ENCODE results near the gene MKX. TPM values are rescaled to one million over a fixed set of nuclear protein-coding genes. Genes with fewer than 3 reads are reported as not detected.
"Not testable (repeated sequence)": the region's sequence is repeated elsewhere in the genome, so short reads cannot be mapped to it uniquely, and the experiment has no call there.

MKX gene
- total RNA-seq, 2 experiments from 2014 or later = 0.04 TPM; not detected in 1

DNA sequence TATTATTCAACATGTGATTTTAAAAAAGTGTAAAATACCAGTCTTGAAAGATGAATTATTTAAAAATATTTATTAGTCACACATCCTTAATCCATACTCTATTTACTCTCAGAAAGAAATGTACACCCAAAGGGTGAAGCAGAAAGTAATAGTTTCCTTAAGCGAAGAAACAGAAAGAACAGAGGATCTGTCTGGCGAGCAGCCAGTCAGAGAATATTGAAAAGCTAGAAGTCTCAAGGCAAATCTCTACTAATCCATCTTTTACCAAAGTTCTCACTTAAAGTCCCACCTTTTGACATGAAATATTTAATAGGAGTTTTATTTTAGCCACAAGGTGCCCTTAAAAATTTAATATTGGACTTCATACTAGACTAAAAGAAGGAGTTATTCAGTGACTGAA, 46.7 kb downstream of the MKX start:
- Mint-ChIP-seq H3K27ac (no peak overlapping the region), H3K36me3 (ENCODE audit: low read depth) (no peaks in the 10 kb centered on the region), H3K27me3 (peaks cover 8% of the 10 kb centered on the region), H3K9me3 (no peaks in the 10 kb centered on the region), H3K4me1 (no peaks in the 10 kb centered on the region), H3K4me3 (no peak overlapping the region)
- ChIA-PET POLR2A (no interaction called here), CTCF (interaction anchor here (1.7 kb wide), 1 partner anchor 8 kb away, joined by 3 read pairs; no protein-coding TSS in a partner anchor)
- DNase-seq = no peak

GRCh38 chr10:27696466-27696865, 49.2 kb downstream of the MKX start:
- ChIA-PET CTCF (no interaction called here), POLR2A (no interaction called here)
- Mint-ChIP-seq H3K36me3 (ENCODE audit: low read depth) (no peaks in the 10 kb centered on the region), H3K4me1 (no peaks in the 10 kb centered on the region), H3K27ac (no peak overlapping the region), H3K4me3 (no peak overlapping the region), H3K27me3 (peaks cover 9% of the 10 kb centered on the region), H3K9me3 (no peaks in the 10 kb centered on the region)
- no peak for DNase-seq

DNA sequence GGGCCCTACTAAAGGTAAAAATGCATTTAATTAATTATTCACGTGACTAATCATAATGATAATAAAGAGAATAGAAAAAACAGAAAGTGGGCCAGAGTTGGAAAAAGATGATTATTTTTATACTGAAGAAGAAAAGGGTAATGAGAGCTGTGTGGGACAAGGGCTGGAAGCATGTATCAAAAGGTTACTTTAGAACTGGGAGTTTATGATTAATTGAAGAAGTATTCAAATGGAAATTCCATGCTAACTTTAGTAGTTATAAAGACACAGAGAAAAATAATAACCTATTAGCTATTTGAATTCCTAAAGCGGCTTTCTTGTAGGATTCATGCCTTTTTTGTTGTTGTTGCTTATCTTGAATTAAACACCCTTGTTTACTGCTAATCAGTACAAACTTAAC, 49.9 kb downstream of the MKX start:
- no peak overlapping the region for H3K27ac Mint-ChIP-seq
- ChIA-PET POLR2A (no interaction called here), CTCF (interaction anchor here (1.0 kb wide), 1 partner anchor 635 kb away, joined by 4 read pairs; no protein-coding TSS in a partner anchor)
- no peaks in the 10 kb centered on the region for H3K9me3 Mint-ChIP-seq
- no peak overlapping the region for H3K4me3 Mint-ChIP-seq
- H3K4me1 Mint-ChIP-seq = no peaks in the 10 kb centered on the region
- DNase-seq = no peak
- H3K27me3 Mint-ChIP-seq = peaks cover 9% of the 10 kb centered on the region
- H3K36me3 Mint-ChIP-seq (ENCODE audit: low read depth) = no peaks in the 10 kb centered on the region

DNA sequence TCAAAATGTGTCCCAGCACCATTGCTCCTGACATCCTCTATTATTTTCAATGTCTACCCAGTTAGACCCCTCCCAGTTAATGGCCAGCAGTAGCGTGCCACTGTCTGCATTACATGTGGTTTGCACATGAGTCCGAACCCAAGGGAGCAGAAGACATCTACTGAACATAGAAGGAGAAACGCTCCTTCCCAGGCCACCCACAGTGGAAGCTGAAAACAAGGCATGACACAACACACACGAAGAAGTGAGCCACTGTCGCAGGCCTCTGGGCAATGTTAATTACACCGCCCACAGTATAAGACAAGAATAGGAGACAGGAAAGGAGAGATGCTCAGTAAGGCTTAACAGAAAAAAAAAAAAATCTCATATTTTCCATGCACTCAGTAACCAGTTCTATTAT, 50.5 kb downstream of the MKX start:
- Mint-ChIP-seq H3K4me3 (no peak overlapping the region), H3K27me3 (peaks cover 9% of the 10 kb centered on the region), H3K27ac (no peak overlapping the region), H3K36me3 (ENCODE audit: low read depth) (no peaks in the 10 kb centered on the region), H3K9me3 (no peaks in the 10 kb centered on the region), H3K4me1 (no peaks in the 10 kb centered on the region)
- no peak for DNase-seq
- ChIA-PET CTCF (interaction anchor here (0.7 to 1.0 kb wide), 2 partner anchors 312 to 635 kb away, joined by 4 to 5 read pairs; no protein-coding TSS in a partner anchor), POLR2A (no interaction called here)

DNA sequence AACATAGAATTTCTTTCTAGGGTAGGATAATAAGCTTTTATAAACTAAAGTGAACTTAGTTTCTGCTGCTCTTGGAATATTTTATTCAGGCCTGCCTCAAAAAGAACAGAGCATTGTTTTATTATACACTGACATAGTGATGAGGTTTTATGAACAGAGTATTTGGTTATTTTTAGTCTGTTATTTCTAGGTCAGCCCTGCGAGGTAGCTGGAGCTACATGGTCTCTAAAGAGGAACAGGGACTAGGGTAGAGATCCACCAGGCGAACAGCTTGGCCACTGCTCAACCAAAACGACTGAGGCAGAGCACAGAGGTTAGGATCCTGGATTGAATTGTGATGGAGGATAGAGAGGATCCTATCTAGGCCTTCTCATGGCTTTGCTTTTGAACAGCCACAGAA, 53.0 kb downstream of the MKX start:
- H3K27ac Mint-ChIP-seq = no peak overlapping the region
- CTCF ChIA-PET = interaction anchor here (2.5 kb wide), 1 partner anchor 11 kb away, joined by 9 read pairs; no protein-coding TSS in a partner anchor
- H3K36me3 Mint-ChIP-seq (ENCODE audit: low read depth) = no peaks in the 10 kb centered on the region
- no peak for DNase-seq
- no peaks in the 10 kb centered on the region for H3K4me1 Mint-ChIP-seq
- H3K9me3 Mint-ChIP-seq = no peaks in the 10 kb centered on the region
- POLR2A ChIA-PET = no interaction called here
- no peak overlapping the region for H3K4me3 Mint-ChIP-seq
- H3K27me3 Mint-ChIP-seq = peaks cover 8% of the 10 kb centered on the region

DNA sequence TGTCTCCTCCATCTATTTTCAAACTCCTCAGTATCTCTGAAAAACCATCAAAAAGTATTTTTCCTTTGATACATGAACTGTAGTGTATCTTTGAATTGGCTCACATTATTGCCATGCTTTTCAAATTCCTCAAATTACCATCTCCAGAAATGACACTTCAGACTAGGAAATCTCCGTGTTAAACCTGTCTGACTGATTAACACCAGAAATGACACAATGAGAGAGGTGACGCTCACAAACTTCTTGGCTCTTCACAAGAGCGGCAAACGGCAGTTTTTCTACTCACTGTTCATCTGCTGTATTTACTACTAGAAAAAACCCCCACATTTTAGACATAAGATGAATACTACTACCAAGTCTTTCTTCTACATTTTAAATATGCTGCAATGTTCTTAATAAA, 56.6 kb downstream of the MKX start:
- H3K36me3 Mint-ChIP-seq (ENCODE audit: low read depth) = no peaks in the 10 kb centered on the region
- CTCF ChIA-PET = no interaction called here
- no peak for DNase-seq
- H3K4me3 Mint-ChIP-seq = no peak overlapping the region
- H3K9me3 Mint-ChIP-seq = no peaks in the 10 kb centered on the region
- peaks cover 8% of the 10 kb centered on the region for H3K27me3 Mint-ChIP-seq
- no peaks in the 10 kb centered on the region for H3K4me1 Mint-ChIP-seq
- H3K27ac Mint-ChIP-seq = no peak overlapping the region
- POLR2A ChIA-PET = no interaction called here

GRCh38 chr10:27688276-27688675, 57.3 kb downstream of the MKX start:
- H3K27me3 Mint-ChIP-seq = peaks cover 8% of the 10 kb centered on the region
- H3K27ac Mint-ChIP-seq = no peak overlapping the region
- ChIA-PET CTCF (interaction anchor here (0.6 to 0.7 kb wide), 2 partner anchors 438 to 534 kb away, joined by 3 to 4 read pairs; partner anchors contain the start of gene YME1L1), POLR2A (no interaction called here)
- H3K9me3 Mint-ChIP-seq = no peaks in the 10 kb centered on the region
- H3K4me1 Mint-ChIP-seq = no peaks in the 10 kb centered on the region
- no peak for DNase-seq
- no peak overlapping the region for H3K4me3 Mint-ChIP-seq
- no peaks in the 10 kb centered on the region for H3K36me3 Mint-ChIP-seq (ENCODE audit: low read depth)

GRCh38 chr10:27687743-27688142, 57.9 kb downstream of the MKX start:
- Mint-ChIP-seq H3K4me1 (no peaks in the 10 kb centered on the region), H3K27ac (no peak overlapping the region), H3K27me3 (peaks cover 8% of the 10 kb centered on the region), H3K9me3 (no peaks in the 10 kb centered on the region), H3K36me3 (ENCODE audit: low read depth) (no peaks in the 10 kb centered on the region), H3K4me3 (no peak overlapping the region)
- ChIA-PET POLR2A (no interaction called here), CTCF (interaction anchor here (0.6 to 0.7 kb wide), 2 partner anchors 438 to 533 kb away, joined by 3 to 4 read pairs; partner anchors contain the start of gene YME1L1)
- DNase-seq = no peak

DNA sequence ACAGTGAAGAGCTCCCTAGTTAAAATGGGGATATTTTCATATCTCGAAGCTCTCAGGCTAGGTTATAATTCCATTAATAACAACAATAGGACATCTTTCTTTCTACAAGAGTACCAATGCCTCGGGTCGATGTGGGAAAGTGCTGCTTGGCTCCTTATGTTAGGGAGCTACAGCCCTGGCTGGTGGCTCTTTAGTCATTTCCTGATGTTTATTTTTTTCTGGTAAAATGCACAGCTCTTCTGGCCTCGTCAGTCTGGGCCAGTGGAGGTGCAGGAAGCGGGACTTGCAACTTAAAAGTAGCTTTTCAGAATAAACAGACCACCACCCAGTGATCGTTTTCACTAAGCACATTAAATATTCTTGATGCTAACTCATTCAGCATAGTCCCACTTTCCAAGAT, 58.3 kb downstream of the MKX start:
- H3K9me3 Mint-ChIP-seq = no peaks in the 10 kb centered on the region
- POLR2A ChIA-PET = no interaction called here
- H3K4me1 Mint-ChIP-seq = no peaks in the 10 kb centered on the region
- no peak for DNase-seq
- peaks cover 8% of the 10 kb centered on the region for H3K27me3 Mint-ChIP-seq
- CTCF ChIA-PET = no interaction called here
- no peak overlapping the region for H3K27ac Mint-ChIP-seq
- no peaks in the 10 kb centered on the region for H3K36me3 Mint-ChIP-seq (ENCODE audit: low read depth)
- H3K4me3 Mint-ChIP-seq = no peak overlapping the region

DNA sequence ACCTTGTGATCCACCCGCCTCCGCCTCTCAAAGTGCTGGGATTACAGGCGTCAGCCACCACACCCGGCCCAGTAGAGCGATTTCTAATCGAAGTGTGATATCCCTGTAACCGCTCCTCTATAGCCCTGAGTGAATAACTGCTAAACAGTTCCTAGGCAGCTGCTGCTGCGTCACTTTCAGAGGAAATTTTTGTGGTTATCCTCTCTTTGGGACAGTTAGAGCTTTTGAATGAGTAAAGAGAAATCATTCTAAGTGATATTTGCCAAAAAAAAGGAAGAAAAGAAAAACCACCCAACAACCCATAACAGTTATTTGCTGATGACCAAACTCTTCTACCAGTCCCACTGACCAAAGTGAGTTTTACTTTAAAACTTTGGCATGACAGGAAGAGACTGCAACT, 59.9 kb downstream of the MKX start:
- Mint-ChIP-seq H3K4me3 (no peak overlapping the region), H3K27me3 (peaks cover 6% of the 10 kb centered on the region), H3K4me1 (no peaks in the 10 kb centered on the region), H3K36me3 (ENCODE audit: low read depth) (no peaks in the 10 kb centered on the region), H3K9me3 (no peaks in the 10 kb centered on the region), H3K27ac (no peak overlapping the region)
- ChIA-PET POLR2A (no interaction called here), CTCF (no interaction called here)
- DNase-seq = no peak

GRCh38 chr10:27683226-27683625, 62.4 kb downstream of the MKX start:
- ChIA-PET CTCF (interaction anchor here (0.6 kb wide), 1 partner anchor 1209 kb away, joined by 8 read pairs; no protein-coding TSS in a partner anchor), POLR2A (no interaction called here)

DNA sequence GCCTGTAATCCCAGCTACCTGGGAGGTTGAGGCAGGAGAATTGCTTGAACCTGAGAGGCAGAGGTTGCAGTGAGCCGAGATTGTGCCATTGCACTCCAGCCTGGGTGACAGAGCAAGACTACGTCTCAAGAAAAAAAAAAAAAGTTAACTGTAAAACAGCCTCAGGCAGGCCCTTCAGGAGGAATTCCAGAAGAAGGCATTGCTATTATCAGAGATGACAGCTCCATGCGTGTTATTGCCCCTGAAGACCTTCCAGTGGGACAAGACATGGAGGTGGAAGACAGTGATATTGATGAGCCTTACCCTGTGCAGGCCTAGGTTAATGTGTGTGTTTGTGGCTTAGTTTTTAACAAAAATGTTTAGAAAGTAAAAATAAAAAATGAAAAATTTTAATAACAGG, 63.8 kb downstream of the MKX start:
- H3K27me3 Mint-ChIP-seq; H3K4me1 Mint-ChIP-seq; H3K9me3 Mint-ChIP-seq; POLR2A ChIA-PET; DNase-seq; H3K27ac Mint-ChIP-seq; H3K4me3 Mint-ChIP-seq; H3K36me3 Mint-ChIP-seq (ENCODE audit: low read depth): not testable (repeated sequence)
- CTCF ChIA-PET = interaction anchor here (2.7 kb wide), 1 partner anchor 10 kb away, joined by 9 read pairs; no protein-coding TSS in a partner anchor

More at GRCh38 chr10:27683226-27683625, 62.4 kb downstream of the MKX start:
- DNase-seq = no peak
- Mint-ChIP-seq H3K4me3 (no peak overlapping the region), H3K9me3 (no peaks in the 10 kb centered on the region), H3K36me3 (ENCODE audit: low read depth) (no peaks in the 10 kb centered on the region), H3K27ac (no peak overlapping the region), H3K27me3 (peaks cover 12% of the 10 kb centered on the region), H3K4me1 (no peaks in the 10 kb centered on the region)

DNA sequence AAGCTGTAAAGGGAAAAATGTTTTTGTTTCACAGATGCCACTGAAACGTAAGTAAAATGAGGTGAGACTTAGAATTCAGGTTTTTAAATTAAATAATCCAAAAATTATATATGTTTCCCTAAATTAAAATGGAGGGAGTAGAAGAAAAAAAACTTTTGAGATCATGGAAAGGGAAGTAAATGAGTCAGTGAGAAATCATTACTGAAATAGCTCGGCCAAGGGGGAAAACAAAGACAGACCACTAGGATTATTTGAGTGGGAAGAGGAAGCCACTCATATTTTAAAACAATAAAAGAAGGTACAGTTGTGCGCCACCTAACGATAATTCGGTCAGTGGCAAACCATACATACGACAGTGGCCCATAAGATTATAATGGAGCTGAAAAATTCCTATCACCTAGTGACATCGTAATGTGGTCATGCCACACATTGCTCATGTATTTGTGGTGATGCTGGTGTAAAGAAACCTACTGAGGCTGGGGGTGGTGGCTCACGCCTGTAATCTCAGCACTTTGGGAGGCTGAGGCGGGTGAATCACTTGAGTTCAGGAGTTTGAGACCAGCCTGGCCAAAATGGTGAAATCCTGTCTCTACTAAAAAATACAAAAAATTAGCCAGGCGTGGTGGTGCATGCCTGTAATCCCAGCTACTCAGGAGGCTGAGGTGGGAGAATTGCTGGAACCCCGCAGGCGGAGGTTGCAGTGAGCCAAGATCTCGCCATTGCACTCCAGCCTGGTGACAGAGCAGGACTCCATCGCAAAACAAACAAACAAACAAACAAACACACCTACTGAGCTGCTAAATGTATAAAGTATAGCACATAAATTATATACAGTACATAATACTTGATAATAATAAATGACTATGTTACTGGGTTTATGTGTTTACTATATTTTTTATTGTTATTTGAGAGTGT, 64.7 kb downstream of the MKX start:
- Mint-ChIP-seq H3K9me3 (no peaks in the 10 kb centered on the region), H3K4me3 (no peak overlapping the region), H3K36me3 (ENCODE audit: low read depth) (no peaks in the 10 kb centered on the region), H3K27me3 (peaks cover 7% of the 10 kb centered on the region), H3K27ac (no peak overlapping the region), H3K4me1 (no peaks in the 10 kb centered on the region)
- ChIA-PET CTCF (interaction anchor here (1.1 to 2.7 kb wide), 2 partner anchors 11 kb away, joined by 3 to 9 read pairs; no protein-coding TSS in a partner anchor), POLR2A (no interaction called here)
- no peak for DNase-seq
